GM20000 (cell line): ENCODE data around the gene FEM1A.
"Not testable (repeated sequence)": the region's sequence is repeated elsewhere in the genome, so short reads cannot be mapped to it uniquely, and the experiment has no call there.

Source experiments
- DNase-seq: peaks from one replicate; pipeline ENCODE4 v3.0.0; 2012; ENCODE audit warnings: low spot score
- CTCF ChIP-seq: IDR thresholded peaks from 2 replicates; pipeline ENCODE4 v1.5.1; 2012; ENCODE audit warnings: mild to moderate bottlenecking, control low read depth; ENCODE audit errors: extremely low read depth, missing control alignments

Gene FEM1A

DNA sequence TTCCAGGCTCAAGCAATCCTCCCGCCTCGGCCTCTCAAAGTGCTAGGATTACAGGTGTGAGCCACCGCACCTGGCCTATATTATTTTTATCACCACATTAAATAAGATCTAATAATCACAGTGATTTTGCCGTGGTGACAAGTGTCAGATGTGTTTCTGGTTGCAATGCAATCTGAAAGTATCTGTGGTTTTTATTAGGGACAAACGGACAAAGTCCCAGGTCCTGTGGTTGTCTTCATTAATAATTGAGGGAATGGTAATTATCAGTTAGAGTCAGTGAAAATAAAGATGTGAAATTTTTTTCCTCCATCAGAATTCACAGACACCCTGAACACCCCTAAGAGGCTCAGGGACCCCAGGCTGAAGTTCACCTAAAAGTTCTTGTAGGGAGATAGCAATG, 41.2 kb downstream of the FEM1A start:
- peak; percentile 36 for DNase-seq
- no peak for TF ChIP-seq CTCF

DNA sequence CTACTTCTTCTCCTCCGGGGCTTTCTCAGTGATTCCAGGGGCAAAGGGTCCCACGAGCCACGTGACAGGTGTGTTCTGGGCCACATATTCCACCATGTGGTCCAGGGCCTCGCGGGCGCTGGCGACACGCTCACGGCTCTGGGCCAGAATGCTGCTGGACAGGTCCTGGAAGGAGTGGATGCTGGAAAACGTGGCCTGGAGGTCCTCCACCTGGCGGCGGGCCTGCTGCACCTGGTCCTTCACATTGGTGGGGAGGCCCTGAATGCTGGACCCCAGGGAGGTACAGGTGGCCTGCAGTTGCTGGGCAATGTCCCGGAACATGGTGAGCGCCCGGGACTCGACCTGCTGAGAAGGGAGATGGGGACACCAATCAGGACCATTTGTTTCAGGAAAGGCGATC, 47.7 kb downstream of the FEM1A start:
- TF ChIP-seq CTCF = no peak
- no peak for DNase-seq

DNA sequence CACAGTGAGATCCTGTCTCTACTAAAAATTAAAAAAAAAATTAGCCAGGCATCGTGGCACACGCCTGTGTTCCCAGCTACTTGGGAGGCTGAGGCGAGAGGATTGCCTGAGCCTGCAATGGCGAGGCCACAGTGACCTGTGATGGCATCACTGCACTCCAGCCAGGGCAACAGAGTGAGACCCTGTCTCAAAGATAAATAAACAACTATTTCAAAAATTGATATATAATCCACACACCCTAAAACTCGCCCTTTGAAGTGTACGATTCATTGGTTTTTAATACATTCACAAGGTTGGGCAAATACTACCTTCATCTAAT, 52.1 kb downstream of the FEM1A start:
- TF ChIP-seq CTCF = no peak
- DNase-seq = no peak

- no peak for DNase-seq
- no peak for TF ChIP-seq CTCF
Observed at GRCh38 chr19:4844348-4845179, 53.0 kb downstream of the FEM1A start.

- not testable (repeated sequence) for DNase-seq
Observed at GRCh38 chr19:4845975-4846374, 54.4 kb downstream of the FEM1A start.

DNA sequence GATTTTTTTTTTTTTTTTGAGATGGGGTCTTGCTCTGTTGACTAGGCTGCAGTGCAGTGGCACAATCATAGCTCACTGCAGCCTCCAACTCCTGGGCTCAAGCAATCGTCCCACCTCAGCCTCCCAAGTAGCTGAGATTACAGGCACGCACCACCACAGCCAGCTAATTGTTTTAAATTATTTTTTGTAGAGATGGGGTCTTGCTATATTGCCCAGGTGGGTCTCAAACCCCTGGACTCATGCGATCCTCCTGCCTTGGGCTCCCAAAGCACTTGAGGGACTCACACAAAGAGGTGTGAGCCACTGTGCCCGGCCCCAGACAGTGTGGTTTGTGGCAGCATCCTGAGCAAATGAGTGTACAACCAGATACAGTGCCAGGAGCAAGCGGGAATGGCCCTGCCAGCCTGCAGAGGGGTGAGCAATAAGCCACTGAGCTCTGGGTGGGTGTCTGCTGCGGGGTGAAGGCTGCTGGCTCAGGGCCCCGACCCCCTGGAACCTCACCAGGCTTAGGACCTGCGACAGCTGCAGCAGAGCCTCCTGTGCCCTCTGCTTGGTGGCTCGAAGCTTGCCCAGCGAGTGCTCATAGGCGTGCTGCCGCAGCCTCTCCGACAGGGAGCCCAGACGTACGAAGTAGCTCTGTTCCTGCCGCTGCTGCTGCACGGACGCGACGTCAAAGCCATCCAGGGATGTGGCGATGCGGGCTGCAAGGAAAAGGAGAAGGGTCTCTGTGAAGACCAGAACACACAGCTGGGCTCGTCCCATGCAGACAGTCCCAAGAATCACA, 55.8 kb downstream of the FEM1A start:
- DNase-seq = no peak
- no peak for TF ChIP-seq CTCF

DNA sequence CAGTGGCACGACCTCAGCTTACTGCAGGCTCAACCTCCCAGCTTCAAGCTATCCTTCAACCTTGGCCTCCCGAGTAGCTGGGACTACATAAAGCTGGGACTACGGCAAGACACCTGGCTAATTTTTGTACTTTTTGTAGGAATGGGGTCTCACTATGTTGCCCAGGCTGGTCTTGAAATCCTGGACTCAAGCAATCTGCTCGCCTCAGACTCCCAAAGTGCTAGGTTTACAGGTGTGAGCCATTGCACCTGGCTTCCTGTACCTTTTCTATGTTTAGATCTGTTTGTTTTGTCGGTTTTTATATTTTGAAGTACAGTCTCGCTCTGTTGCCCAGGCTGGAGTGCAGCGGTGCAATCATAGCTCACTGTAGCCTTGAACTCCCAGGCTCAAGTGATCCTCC, 57.5 kb downstream of the FEM1A start:
- DNase-seq = no peak
- no peak for TF ChIP-seq CTCF
